Astrocyte of the hippocampus (primary cell): ENCODE results near the gene SV2B.
A peak's percentile ranks its signal among the peaks of the same experiment; 100 is the strongest.
"Not testable (repeated sequence)": the region's sequence is repeated elsewhere in the genome, so short reads cannot be mapped to it uniquely, and the experiment has no call there.

Source experiments
- DNase-seq: peaks from one replicate; pipeline ENCODE4 v3.0.0; 2011; ENCODE audit warnings: low read depth, low spot score

The SV2B gene

GRCh38 chr15:91099995-91100813 is at the start of gene SV2B:
SV2B (plus strand) TSS chr15:91100257; CDS start chr15:91226264, 126,007 bp downstream.
- DNase-seq: peak; percentile 52

DNA sequence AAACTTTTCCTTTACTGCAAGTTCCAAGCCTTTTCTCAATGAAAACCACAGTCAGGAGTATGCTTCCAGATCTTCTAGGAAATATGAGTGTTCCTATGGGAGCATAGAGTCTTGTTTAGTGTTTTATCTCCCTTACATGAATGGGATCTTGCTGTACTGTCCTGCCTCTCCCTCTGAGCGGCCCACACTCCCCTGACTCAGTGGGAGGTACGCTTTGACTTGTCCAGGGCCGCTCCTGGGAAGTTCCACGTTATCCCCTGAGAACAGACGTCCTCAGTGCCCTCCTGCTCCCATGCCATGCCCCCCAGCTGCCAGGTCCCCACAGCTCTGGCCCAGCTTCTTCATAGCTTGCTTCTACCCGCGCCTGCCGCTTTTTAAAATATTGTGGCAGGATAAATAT is 48.8 kb upstream of the SV2B start:
- DNase-seq: no peak

- DNase-seq: no peak
Measured at GRCh38 chr15:91054816-91055215, 45.2 kb upstream of the SV2B start.

GRCh38 chr15:91055548-91056331 is 44.3 kb upstream of the SV2B start:
- peak; percentile 77 for DNase-seq

GRCh38 chr15:91061230-91061629 is 38.8 kb upstream of the SV2B start:
- no peak for DNase-seq

DNA sequence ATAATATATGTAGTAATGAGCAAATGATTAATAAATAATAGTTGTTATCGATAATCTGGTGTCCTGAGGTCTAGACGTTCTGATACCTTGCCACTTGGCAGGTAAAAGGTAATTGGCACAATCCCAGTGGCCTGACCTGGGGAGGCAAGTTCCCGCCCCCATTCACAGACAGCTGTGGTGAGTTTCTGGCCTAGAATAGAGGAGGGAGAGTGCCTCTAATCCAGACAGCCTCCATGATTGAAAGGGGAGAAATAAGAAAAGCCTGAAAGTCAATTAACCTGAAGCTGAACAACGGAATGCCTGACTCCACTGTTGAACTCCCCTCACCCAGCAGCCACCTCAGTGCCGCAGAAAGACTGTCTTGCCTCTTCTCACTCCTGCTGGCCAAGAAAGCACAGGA is 38.1 kb upstream of the SV2B start:
- no peak for DNase-seq

DNA sequence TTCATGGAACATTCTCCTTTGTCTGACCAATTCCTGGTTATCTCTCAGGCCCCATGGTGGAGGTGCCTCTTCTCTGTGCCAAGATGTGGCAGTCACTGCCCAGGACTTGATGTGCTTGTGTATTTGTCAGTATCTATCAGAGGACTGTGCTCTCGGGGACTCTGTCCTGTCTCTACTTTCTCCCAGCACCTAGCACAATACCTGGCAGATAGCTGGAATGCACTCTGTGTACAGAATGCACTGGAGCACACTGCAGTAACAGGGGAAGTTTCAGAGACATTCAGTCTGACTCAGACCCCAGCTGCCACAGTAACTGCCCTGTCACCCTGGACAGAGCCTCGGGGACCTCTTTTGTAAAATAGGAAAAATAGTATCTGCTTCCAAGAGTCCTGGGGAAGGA is 34.6 kb upstream of the SV2B start:
- DNase-seq: no peak

- DNase-seq: no peak
Measured at GRCh38 chr15:91067036-91067435, 33.0 kb upstream of the SV2B start.

DNA sequence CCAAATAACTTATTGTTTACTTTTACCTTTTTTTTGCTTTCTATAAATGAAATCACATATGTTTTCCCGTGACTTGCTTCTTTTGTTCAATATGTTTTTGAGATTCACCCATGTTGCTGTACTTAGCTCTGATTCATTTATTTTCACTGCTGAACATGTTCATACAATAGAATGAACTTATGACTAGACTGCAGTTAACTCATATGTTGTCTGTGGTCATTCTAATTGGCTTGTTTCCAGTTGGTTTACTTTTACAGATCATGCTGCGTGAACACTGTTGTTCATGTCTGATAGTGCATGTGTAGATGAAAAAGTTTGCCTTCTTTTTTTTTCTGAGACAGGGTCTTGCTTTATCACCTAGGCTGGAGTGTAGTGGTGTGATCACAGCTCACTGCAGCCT is 31.6 kb upstream of the SV2B start:
- no peak for DNase-seq

- no peak for DNase-seq
Measured at GRCh38 chr15:91068966-91069365, 31.1 kb upstream of the SV2B start.

DNA sequence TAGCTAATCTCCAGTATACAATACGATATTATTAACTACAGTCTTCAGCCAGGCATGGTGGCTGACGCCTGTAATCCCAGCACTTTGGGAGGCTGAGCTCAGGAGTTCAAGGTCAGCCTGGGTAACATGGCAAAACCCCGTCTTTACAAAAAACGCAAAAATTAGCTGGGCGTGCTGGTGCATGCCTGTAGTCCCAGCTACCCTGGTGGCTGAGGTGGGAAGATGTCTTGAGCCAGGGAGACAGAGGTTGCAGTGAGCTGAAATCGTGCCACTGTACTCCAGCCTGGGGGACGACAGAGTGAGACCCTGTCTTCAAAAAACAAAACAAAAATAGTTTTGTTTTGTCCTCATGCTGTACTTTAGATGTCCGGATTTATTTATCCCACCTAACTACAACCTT is 29.2 kb upstream of the SV2B start:
- DNase-seq: no peak

GRCh38 chr15:91072161-91072560 is 27.9 kb upstream of the SV2B start:
- DNase-seq: no peak

DNA sequence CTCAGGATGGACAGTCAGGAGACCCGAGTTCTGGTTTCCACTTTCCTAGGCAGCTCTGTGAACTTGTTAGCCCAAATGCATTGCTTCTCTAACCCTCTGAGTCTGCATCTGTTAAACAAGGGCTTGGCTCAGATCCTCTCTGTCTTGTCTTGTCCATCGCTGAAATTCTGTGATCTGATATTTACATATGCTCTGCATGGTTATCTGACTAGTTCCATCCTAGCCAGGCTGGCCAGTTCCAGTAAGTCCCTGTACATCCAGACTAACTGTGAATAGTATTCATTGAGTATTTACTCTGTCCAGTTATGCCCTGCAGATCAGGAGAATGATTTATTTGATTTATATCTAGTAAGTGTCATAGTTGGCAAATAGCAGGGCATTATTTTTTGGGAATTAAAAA is 27.0 kb upstream of the SV2B start:
- no peak for DNase-seq

GRCh38 chr15:91073768-91074167 is 26.3 kb upstream of the SV2B start:
- DNase-seq: no peak

- DNase-seq: no peak
Measured at GRCh38 chr15:91075739-91076138, 24.3 kb upstream of the SV2B start.

DNA sequence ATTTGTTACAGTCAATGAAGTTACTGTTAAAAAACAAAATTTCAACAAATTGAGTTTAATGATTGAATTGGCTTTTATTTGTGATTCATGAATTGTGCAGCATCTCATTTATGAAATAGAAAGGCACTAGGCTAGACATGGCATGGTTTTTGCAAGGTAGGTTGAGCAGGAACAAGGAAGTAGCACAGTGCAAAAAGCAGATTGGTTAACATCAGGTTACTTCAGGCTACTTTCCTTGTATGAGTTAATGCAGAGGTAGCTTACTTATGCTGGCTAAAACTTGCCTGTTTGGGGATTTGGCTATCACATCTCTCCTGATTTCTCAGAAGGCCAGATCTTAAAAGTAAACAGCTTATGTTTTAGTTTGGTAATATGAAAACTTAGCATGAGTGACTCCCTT is 23.0 kb upstream of the SV2B start:
- no peak for DNase-seq

- DNase-seq: not testable (repeated sequence)
Measured at GRCh38 chr15:91093866-91094265, 6.2 kb upstream of the SV2B start.

- no peak for DNase-seq
Measured at GRCh38 chr15:91098451-91098850, 1.6 kb upstream of the SV2B start.

DNA sequence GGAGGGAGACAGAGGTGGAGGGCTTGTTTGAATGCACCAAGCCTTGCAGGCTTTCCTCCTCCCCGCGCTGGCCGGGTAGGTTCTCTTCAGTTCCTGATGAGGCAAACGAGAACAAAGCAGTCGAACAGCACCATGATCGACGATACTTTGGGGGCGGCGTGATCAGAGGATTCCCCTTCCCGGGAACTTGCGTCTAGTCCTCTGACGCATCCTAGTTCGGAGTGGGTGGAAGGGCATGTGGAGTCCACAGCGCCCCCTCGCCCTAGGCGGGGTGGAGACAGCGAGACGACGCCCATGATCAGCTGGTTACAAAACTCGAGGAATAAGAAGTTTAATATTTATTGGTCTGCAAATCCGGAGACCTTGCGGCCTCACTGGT is 452 bp upstream of the SV2B start:
- DNase-seq: peak; percentile 34

- no peak for DNase-seq
Measured at GRCh38 chr15:91100814-91101607, 954 bp downstream of the SV2B start.

DNA sequence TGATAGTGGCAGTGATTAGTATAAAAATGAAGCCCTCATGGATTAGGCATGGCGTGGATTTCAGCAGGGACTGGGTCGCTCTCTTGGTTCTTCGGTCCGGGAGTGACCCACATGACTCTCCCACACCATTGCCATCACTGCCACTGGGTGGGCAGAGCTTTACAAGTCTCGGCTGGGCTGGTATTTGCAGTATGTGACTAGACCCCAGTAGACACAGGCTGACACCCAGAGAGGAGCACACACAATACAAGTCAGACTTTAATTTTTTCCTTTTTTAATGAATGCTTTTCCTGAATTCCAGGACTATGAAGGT is 1.5 kb downstream of the SV2B start:
- no peak for DNase-seq

DNA sequence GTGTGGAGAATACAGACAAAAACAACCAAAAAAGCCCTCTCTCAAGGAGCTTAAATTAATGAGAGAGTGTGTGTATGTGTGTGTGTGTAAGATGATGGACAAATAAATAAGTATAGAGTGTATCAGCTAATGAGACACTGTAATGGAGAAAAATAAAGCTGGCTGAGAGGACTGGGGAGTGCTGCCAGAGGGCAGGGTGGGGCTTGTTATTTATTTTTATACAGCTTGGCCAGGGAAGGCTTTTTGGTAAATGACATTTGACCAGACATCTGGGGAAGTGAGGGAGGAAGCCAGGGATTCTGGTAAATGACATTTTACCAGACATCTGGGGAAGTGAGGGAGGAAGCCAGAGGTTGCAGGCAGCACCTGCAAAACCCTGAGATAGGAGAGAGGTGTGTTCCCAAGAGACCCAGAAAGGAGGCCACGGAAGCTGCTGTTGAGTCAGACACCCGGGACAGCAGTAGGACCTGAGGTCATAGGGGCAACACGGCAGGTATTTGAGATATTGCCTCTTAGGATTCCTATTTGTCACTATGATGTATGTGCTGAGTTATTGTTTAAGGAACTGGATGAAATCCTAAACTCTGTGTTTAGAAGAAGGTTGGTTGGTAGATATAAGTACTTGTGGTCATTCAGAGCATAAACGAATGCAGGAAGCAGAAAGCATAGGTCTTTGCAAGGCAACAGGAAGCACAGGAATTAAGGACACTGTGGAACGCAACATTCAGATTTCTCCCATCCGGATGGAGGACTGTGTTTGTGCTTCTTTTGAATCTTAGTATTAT is 2.7 kb downstream of the SV2B start:
- DNase-seq: no peak
